Measurements from ENCODE around the gene ODAPH.

DNA sequence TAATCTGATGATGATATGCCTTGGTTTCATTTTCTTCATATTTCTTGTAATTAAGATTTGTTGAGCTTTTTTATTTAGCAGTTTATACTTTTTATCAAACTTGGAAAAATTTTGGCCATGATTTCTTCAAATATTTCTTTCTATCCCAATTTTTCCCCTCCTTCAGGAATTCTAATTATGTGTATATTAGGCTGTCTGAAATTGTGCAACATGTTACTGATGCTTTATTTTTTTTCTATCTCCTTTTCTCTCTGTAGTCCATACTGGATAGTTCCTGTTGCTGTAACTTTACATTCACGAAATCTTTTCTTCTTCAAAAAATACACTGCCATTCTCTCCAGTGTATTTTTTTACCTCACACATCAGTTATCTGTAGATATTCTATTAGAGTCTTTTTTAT lies 30.8 kb upstream of the ODAPH start:
- TF ChIP-seq CTCF (conservative IDR thresholded peaks at IDR 0.05 in 1 of 2, IDR thresholded peaks at IDR 0.05 in 1 of 2; ENCODE audit: low read depth in 1 of 2, low read length in 2 of 2) (no peak), EZH2 (IDR thresholded peaks at IDR 0.05; ENCODE audit: low read length, missing control alignments) (no peak)
